GM18873 (cell line): ENCODE results near the gene LAMC2.

Source experiments
- ATAC-seq: cut with Tn5 transposase; IDR thresholded peaks from one replicate; pipeline ENCODE4 v1.9.1; 2021; ENCODE audit warnings: mild to moderate bottlenecking, moderate library complexity, moderate number of reproducible peaks; ENCODE audit not compliant: unreplicated experiment, low FRiP score

The LAMC2 gene

DNA sequence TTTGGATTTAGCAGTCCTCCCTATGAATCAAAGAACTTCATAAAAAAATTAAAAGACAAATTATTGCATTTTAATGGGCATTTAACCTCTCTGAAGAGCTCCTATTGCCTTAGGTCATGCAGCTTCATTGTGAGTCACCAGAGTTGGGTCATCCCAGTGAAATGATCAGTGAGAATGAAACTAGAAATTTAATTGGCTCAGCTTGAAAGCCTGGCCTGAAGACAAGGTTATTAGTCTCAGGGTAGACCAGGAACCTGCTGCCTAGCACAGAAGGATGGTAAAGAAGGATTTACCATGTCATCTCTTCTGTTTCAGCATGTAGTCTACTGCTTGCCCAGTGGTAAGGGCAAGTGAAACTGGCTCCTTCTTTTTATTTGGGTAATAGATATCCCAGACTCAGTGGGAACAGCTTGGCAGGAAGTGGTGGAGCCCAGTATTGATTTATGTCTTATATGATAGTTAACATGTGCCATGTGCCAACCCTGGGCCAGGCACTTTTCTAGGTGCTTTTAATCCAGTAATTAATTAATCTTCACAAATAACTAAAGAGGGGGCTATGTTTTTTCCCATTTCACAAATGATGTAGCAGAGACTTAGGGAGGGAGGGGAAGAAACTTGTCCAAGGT is 23.6 kb downstream of the LAMC2 start:
- no peak for ATAC-seq

GRCh38 chr1:183210681-183211080 is 24.6 kb downstream of the LAMC2 start:
- no peak for ATAC-seq

DNA sequence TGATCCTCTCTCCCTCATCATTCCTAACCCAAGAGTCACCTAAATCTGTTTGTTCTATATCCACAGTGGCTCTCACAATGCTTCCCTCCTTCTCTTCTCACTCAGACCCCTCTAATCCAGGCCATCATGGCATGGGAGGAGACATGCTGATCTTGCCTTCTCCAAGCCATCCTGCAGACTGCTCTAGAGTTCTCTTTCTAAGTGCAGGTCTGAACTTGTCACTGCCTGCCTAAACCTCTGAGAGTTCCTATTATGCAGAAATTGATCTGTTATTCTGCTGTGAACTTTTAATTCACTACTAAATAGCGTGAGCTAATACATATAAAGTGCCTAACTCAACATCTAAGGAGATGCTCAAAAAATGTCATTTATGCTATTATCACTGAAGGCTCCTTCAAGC is 26.8 kb downstream of the LAMC2 start:
- no peak for ATAC-seq

GRCh38 chr1:183214021-183214970 is 28.2 kb downstream of the LAMC2 start:
- ATAC-seq = no peak

GRCh38 chr1:183215076-183215720 is 29.1 kb downstream of the LAMC2 start:
- ATAC-seq = no peak

DNA sequence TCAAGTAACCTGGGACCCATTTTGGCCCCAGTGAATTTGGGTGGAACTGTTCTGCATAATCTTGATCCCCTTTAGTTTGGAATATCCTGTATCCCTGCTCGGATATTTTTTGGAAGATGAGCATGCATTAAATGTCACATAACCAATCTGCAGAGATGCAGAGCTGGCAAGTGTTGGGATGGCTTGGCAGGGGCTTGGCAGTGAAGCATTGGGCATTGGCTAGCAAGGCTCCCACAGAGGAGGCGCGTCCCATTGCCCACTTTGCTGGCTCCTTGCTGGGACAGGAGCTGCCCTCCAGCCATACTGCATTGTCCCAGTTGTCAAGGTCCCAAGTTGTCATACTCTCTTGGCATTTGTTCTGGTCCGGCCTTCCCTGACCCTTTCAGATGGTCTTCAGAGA is 29.9 kb downstream of the LAMC2 start:
- no peak for ATAC-seq

- no peak for ATAC-seq
These were observed 32.1 kb downstream of the LAMC2 start for GRCh38 chr1:183218027-183218618.

GRCh38 chr1:183218971-183219615 is 33.0 kb downstream of the LAMC2 start:
- ATAC-seq = no peak

GRCh38 chr1:183219616-183220009 is 33.5 kb downstream of the LAMC2 start:
- ATAC-seq = no peak

GRCh38 chr1:183222909-183223308 is 36.8 kb downstream of the LAMC2 start:
- no peak for ATAC-seq

DNA sequence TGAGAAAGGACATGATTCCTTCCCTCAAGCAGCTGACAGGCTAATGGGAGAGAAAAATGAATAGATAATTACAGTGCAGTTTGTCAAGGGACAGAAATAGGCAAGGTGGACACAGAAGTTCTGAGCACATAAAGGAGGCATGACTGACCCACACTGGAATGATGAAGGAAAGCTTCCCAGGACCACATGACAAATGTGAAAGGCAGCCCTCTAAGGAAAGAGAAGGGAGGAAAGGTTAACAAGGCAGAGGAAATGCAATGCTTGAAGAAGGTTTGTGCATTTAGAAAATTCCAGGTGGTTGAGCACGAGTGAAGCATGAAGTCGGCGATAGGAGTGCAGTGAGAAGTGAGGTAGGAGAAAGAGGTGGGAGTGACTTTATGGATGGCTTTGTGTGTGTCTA is 37.4 kb downstream of the LAMC2 start:
- ATAC-seq = no peak

GRCh38 chr1:183226361-183226760 is 40.3 kb downstream of the LAMC2 start:
- ATAC-seq = no peak

GRCh38 chr1:183226963-183227362 is 40.9 kb downstream of the LAMC2 start:
- no peak for ATAC-seq

DNA sequence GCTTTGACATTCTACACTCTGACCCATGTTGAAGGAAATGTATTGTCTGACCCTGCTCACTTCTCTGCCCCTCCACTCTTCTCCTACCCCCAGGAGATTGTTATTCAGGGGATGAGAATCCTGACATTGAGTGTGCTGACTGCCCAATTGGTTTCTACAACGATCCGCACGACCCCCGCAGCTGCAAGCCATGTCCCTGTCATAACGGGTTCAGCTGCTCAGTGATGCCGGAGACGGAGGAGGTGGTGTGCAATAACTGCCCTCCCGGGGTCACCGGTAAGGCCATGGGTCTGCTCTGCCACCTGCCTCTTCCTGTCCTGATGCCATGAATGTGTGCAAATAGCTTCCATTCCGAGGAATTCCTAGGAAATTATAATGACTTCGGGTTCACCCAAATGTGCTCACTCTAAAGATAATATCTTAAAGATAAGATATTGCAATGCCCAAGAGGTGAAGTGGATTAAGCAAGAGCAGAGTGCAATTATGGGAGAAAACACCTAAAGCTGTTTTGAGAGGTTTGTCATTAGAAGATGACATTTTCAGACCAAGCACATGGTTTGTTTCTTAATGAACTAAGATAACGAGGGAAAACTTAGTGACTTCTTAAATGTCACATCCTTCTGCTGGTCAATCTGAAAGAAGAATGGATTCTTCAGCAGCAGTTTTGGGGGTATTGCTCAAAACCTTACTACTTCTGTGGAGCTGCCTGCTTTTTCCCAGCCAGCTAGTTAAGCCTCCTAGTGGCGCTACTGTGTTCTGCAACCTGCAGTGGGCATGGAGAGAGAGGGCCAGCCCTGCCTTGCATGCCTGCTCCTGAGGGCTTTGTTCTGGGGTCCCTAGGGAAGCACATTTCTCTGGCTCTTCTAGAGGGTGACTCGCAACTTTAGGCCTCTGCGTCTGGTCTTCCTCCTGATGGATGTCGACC is 41.6 kb downstream of the LAMC2 start:
- ATAC-seq = no peak

DNA sequence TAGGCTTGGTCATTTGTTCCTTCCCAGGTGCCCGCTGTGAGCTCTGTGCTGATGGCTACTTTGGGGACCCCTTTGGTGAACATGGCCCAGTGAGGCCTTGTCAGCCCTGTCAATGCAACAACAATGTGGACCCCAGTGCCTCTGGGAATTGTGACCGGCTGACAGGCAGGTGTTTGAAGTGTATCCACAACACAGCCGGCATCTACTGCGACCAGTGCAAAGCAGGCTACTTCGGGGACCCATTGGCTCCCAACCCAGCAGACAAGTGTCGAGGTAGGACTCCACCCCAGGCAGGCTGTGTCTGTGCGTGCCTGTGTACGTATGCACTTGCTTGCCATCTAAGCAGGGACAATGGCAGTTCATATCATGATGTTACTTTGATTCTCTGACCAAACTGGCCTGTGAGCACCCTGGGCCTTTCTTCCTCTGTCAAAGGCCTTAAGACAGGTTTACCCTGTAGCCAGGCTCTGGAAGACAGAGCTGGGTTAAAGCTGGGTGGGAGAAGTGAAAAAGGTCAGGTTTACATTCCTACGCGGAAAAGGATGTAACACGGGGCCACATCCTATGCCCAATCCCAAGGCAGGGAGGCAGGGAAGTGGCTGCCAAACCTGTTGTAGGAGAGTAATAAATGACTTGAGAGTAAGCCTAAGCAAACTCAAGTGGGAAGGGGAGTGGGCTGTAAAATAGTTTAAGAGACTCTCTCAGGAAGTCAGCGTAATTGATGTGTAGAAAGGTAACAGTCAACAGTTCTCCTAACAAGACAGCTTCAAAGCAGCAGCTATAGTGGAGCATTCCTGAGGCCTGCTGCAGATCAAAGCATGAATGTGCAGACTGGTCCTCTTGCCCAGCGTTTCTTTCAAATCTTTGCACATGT is 42.5 kb downstream of the LAMC2 start:
- ATAC-seq = no peak

- ATAC-seq = no peak
These were observed 44.3 kb downstream of the LAMC2 start for GRCh38 chr1:183230413-183230812.

DNA sequence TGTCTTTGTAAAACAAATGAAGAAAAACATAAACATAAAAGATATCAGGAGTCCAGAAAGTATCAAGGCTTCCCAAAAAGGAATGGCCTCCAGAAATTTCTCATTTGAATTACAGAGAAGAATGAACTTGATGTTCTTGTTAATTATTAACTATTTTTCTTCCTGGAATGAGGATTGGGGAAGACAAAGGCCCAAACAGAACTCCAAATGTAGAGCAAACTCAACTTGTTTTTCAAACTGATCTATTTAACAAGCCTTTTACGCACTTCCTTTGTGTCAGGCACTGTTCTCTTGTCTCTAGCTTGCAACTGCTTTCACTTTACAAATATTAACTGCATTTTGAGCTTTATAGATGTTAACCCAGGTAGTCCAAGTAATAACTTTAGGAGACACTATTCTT is 45.5 kb downstream of the LAMC2 start:
- ATAC-seq = no peak

GRCh38 chr1:183233113-183233512 is 47.0 kb downstream of the LAMC2 start:
- ATAC-seq = no peak
